GM18873 (cell line): ENCODE measurements around the gene CUBN.
"Not testable (repeated sequence)": the region's sequence is repeated elsewhere in the genome, so short reads cannot be mapped to it uniquely, and the experiment has no call there.

ENCODE experiments used
- ATAC-seq: cut with Tn5 transposase; IDR thresholded peaks from one replicate; pipeline ENCODE4 v1.9.1; 2021; ENCODE audit warnings: mild to moderate bottlenecking, moderate library complexity, moderate number of reproducible peaks; ENCODE audit not compliant: unreplicated experiment, low FRiP score

Gene CUBN

GRCh38 chr10:16848562-16849154 is 281.0 kb downstream of the CUBN start:
- no peak for ATAC-seq

- no peak for ATAC-seq
These were observed 282.0 kb downstream of the CUBN start for GRCh38 chr10:16847644-16848043.

GRCh38 chr10:16845248-16845647 is 284.4 kb downstream of the CUBN start:
- no peak for ATAC-seq

GRCh38 chr10:16843252-16843870 is 286.2 kb downstream of the CUBN start:
- peak; percentile 49 for ATAC-seq

GRCh38 chr10:16835228-16835627 is 294.4 kb downstream of the CUBN start:
- ATAC-seq: no peak

- no peak for ATAC-seq
These were observed 297.1 kb downstream of the CUBN start for GRCh38 chr10:16832351-16833080.

GRCh38 chr10:16828701-16829175 is 300.9 kb downstream of the CUBN start:
- ATAC-seq: no peak

- ATAC-seq: peak; percentile 65
These were observed 301.5 kb downstream of the CUBN start for GRCh38 chr10:16828114-16828568.

GRCh38 chr10:16827474-16827873 is 302.1 kb downstream of the CUBN start:
- ATAC-seq: not testable (repeated sequence)

GRCh38 chr10:16822726-16823360 is 306.8 kb downstream of the CUBN start:
- no peak for ATAC-seq

GRCh38 chr10:16822027-16822426 is 307.6 kb downstream of the CUBN start:
- no peak for ATAC-seq

GRCh38 chr10:16820421-16820820 is 309.2 kb downstream of the CUBN start:
- no peak for ATAC-seq

- ATAC-seq: no peak
These were observed 309.6 kb downstream of the CUBN start for GRCh38 chr10:16820018-16820417.

GRCh38 chr10:16819436-16819835 is 310.2 kb downstream of the CUBN start:
- ATAC-seq: no peak

GRCh38 chr10:16819026-16819425 is 310.6 kb downstream of the CUBN start:
- no peak for ATAC-seq

GRCh38 chr10:16817125-16818019 is 312.2 kb downstream of the CUBN start, which contains the start of gene RSU1:
TSS of gene RSU1 (minus strand) at chr10:16817424. CDS start at chr10:16817081, 343 bp downstream.
- peak; percentile 98 for ATAC-seq

GRCh38 chr10:16816830-16817124 is 312.8 kb downstream of the CUBN start:
- no peak for ATAC-seq

GRCh38 chr10:16816171-16816570 is 313.4 kb downstream of the CUBN start:
- no peak for ATAC-seq

- no peak for ATAC-seq
These were observed 315.6 kb downstream of the CUBN start for GRCh38 chr10:16814012-16814411.

- ATAC-seq: no peak
These were observed 316.9 kb downstream of the CUBN start for GRCh38 chr10:16812676-16813075.
